ENCODE data around the gene HPSE2.

DNA sequence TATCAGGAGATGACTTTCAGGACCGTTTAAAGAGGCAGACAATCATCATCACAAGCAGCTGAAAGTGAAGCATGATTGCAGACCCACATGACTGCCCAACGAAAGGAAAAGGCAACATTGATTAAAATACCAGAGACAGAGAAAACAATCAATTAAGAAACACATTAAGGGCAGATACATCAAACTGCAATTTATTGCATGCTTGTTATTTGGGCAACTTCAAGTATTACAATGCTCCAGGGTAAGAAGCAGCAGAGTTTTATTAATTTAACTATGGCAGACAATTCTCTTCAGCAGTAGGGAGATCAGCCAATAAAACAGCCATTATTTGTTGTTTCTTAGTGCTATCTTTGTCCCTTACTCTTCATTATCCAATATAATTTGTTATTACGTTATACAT, 421.2 kb downstream of the HPSE2 start:
- TF ChIP-seq RAD21 (IDR thresholded peaks at IDR 0.05; ENCODE audit: low read length) (no peak), EZH2phosphoT487 (IDR thresholded peaks at IDR 0.05; ENCODE audit: borderline replicate concordance, low read depth) (no peak), SIN3A (IDR thresholded peaks at IDR 0.05; ENCODE audit: borderline replicate concordance, low read depth, low read length) (no peak), CTCF (IDR thresholded peaks at IDR 0.05) (no peak), EP300 (IDR thresholded peaks at IDR 0.05; ENCODE audit: borderline replicate concordance in 1 of 2, low read depth in 1 of 2, low read length in 1 of 2) (no peak), RCOR1 (IDR thresholded peaks at IDR 0.05; ENCODE audit: low read length) (no peak), POLR2AphosphoS5 (IDR thresholded peaks at IDR 0.05; ENCODE audit: low read depth, low read length) (no peak), NFIC (IDR thresholded peaks at IDR 0.05; ENCODE audit: borderline replicate concordance) (no peak), MXI1 (IDR thresholded peaks at IDR 0.05; ENCODE audit: low read depth, low read length) (no peak), MAX (IDR thresholded peaks at IDR 0.05; ENCODE audit: low read depth) (no peak)
- TF ChIP-seq, protein P1, sequence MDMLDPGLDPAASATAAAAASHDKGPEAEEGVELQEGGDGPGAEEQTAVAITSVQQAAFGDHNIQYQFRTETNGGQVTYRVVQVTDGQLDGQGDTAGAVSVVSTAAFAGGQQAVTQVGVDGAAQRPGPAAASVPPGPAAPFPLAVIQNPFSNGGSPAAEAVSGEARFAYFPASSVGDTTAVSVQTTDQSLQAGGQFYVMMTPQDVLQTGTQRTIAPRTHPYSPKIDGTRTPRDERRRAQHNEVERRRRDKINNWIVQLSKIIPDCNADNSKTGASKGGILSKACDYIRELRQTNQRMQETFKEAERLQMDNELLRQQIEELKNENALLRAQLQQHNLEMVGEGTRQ (IDR thresholded peaks at IDR 0.05; ENCODE audit: borderline replicate concordance, low read depth, low read length) = no peak
- TF ChIP-seq, protein P2, sequence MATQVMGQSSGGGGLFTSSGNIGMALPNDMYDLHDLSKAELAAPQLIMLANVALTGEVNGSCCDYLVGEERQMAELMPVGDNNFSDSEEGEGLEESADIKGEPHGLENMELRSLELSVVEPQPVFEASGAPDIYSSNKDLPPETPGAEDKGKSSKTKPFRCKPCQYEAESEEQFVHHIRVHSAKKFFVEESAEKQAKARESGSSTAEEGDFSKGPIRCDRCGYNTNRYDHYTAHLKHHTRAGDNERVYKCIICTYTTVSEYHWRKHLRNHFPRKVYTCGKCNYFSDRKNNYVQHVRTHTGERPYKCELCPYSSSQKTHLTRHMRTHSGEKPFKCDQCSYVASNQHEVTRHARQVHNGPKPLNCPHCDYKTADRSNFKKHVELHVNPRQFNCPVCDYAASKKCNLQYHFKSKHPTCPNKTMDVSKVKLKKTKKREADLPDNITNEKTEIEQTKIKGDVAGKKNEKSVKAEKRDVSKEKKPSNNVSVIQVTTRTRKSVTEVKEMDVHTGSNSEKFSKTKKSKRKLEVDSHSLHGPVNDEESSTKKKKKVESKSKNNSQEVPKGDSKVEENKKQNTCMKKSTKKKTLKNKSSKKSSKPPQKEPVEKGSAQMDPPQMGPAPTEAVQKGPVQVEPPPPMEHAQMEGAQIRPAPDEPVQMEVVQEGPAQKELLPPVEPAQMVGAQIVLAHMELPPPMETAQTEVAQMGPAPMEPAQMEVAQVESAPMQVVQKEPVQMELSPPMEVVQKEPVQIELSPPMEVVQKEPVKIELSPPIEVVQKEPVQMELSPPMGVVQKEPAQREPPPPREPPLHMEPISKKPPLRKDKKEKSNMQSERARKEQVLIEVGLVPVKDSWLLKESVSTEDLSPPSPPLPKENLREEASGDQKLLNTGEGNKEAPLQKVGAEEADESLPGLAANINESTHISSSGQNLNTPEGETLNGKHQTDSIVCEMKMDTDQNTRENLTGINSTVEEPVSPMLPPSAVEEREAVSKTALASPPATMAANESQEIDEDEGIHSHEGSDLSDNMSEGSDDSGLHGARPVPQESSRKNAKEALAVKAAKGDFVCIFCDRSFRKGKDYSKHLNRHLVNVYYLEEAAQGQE (IDR thresholded peaks at IDR 0.05; ENCODE audit: low read depth, low read length) = no peak

Measured in SK-N-SH (cell line).